Osteoblast (primary cell): ENCODE measurements around the gene DYRK1A. TPM values are rescaled to one million over a fixed set of nuclear protein-coding genes. Genes with fewer than 3 reads are reported as not detected.

Source experiments
- DNase-seq: peaks from one replicate; pipeline ENCODE4 v3.0.0; 2011; ENCODE audit warnings: low spot score, mixed read lengths; ENCODE audit not compliant: insufficient read length; ENCODE audit errors: missing footprints
- H2AFZ ChIP-seq: 2 replicates; pipeline ENCODE4 v1.6.0; 2011; ENCODE audit warnings: mild to moderate bottlenecking, low read length
- H3K27ac ChIP-seq: 2 replicates; pipeline ENCODE4 v1.5.1; 2011; ENCODE audit warnings: mild to moderate bottlenecking, low read depth, low read length, moderate library complexity
- H3K27me3 ChIP-seq: 2 replicates; pipeline ENCODE4 v1.6.0; 2012; ENCODE audit warnings: mild to moderate bottlenecking, control low read depth, inconsistent platforms, low read length, moderate library complexity; ENCODE audit not compliant: insufficient read depth
- H3K36me3 ChIP-seq: 2 replicates; pipeline ENCODE4 v1.5.1; 2011; ENCODE audit warnings: mild to moderate bottlenecking, low read length, control low read depth, moderate library complexity; ENCODE audit not compliant: insufficient read depth
- H3K4me1 ChIP-seq: 2 replicates; pipeline ENCODE4 v1.5.1; 2011; ENCODE audit warnings: mild to moderate bottlenecking, low read length, control low read depth, moderate library complexity; ENCODE audit not compliant: insufficient read depth
- H3K4me2 ChIP-seq: 2 replicates; pipeline ENCODE4 v1.6.0; 2011; ENCODE audit warnings: mild to moderate bottlenecking, low read length; ENCODE audit not compliant: insufficient read depth
- H3K4me3 ChIP-seq: fragments of 200-600 bp; sonication (generic); 3 replicates; pipeline ENCODE4 v1.5.1; 2012; ENCODE audit warnings: mild to moderate bottlenecking, low read length, inconsistent platforms; ENCODE audit not compliant: insufficient read depth
- H3K79me2 ChIP-seq: 2 replicates; pipeline ENCODE4 v1.6.0; 2012; ENCODE audit warnings: mild to moderate bottlenecking, low read length, control low read depth, inconsistent platforms; ENCODE audit not compliant: insufficient read depth
- H3K9me3 ChIP-seq: 2 replicates; pipeline ENCODE4 v1.5.1; 2011; ENCODE audit warnings: low read depth, low read length, control low read depth
- H4K20me1 ChIP-seq: 2 replicates; pipeline ENCODE4 v1.6.0; 2012; ENCODE audit warnings: mild to moderate bottlenecking, low read length, control low read depth; ENCODE audit not compliant: insufficient read depth
- total RNA-seq: library from RNA; depleted of rRNA; stranded (reverse); fragments of >200 nt; gene quantifications from 2 replicates; pipeline ENCODE4 v1.2.3, GENCODE V29; 2012
- TF ChIP-seq, protein P1 (sequence below): IDR thresholded peaks from 2 replicates; pipeline ENCODE4 v1.5.1; 2011; ENCODE audit warnings: mild to moderate bottlenecking, low read depth, low read length, moderate library complexity; ENCODE audit errors: extremely low read depth

DYRK1A gene
- total RNA-seq, 1 donor, result 99.2 TPM

DNA sequence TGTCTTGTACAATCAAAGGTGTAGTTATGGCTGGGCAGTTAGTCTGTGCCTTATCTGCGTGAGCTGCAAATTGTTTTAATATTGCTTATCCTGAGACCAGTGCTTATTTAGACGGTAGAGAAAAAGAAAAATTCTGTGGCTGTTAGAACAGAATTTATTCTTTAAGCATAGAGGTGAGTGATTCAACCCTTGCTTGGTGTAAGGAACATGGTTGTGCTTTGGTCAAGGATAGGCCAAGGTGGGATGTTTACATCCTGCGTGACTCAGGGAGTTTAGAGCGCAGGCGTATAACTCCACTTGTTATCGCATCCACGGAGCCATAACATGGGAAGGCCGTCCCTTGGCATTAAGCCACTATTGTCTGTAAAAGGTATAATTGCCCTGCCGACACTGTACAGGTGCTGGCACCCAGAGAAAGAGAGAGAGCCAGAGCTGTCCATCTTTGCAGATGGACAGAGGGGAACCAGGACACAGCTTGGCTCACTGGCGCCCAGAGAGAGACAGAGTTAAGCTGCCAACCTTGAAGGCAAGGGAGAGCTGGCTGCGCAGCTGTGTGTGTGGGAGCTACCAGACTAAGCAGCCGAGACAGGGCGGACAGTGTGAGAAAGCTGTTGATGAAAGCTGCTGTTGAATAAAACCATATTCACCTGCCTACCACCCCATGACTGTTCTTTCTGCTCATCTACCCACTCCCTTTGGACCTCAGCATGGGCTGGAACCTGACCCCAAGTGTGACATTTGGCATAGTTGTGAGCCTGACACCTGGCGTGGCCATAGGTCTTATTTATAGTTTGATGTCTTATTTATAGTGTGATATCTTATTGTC lies 200.4 kb downstream of the DYRK1A start:
- Histone ChIP-seq H3K27ac (no peak overlapping the region), H3K4me3 (no peak overlapping the region), H3K9me3 (no peaks in the 10 kb centered on the region), H3K36me3 (no peaks in the 10 kb centered on the region), H4K20me1 (no peaks in the 10 kb centered on the region), H2AFZ (no peak overlapping the region), H3K27me3 (peaks cover 18% of the 10 kb centered on the region), H3K79me2 (no peaks in the 10 kb centered on the region), H3K4me2 (no peak overlapping the region), H3K4me1 (peaks cover 19% of the 10 kb centered on the region)
- no peak for DNase-seq
- TF ChIP-seq, protein P1, sequence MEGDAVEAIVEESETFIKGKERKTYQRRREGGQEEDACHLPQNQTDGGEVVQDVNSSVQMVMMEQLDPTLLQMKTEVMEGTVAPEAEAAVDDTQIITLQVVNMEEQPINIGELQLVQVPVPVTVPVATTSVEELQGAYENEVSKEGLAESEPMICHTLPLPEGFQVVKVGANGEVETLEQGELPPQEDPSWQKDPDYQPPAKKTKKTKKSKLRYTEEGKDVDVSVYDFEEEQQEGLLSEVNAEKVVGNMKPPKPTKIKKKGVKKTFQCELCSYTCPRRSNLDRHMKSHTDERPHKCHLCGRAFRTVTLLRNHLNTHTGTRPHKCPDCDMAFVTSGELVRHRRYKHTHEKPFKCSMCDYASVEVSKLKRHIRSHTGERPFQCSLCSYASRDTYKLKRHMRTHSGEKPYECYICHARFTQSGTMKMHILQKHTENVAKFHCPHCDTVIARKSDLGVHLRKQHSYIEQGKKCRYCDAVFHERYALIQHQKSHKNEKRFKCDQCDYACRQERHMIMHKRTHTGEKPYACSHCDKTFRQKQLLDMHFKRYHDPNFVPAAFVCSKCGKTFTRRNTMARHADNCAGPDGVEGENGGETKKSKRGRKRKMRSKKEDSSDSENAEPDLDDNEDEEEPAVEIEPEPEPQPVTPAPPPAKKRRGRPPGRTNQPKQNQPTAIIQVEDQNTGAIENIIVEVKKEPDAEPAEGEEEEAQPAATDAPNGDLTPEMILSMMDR, result no peak

DNA sequence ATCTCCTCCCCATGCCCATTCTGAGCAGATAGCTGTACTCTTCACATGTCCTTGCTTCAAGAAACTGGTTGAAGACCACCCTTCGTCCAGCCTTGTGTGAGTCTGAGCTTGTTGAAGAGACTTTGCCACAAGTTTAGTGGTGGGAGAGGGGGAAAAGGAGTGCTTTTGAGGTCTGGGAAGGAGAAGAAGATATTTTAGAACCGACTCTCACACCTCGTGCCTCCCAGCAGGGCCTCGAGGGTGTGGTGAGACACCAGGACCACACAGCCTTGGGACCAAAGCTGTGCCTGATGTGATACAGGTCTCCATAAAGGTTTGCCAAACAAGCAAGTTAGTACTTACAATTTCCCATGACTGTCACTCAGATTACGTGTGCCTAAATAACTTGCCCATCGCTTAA lies 201.8 kb downstream of the DYRK1A start:
- H3K27ac ChIP-seq, result no peak overlapping the region
- DNase-seq, result no peak

DNA sequence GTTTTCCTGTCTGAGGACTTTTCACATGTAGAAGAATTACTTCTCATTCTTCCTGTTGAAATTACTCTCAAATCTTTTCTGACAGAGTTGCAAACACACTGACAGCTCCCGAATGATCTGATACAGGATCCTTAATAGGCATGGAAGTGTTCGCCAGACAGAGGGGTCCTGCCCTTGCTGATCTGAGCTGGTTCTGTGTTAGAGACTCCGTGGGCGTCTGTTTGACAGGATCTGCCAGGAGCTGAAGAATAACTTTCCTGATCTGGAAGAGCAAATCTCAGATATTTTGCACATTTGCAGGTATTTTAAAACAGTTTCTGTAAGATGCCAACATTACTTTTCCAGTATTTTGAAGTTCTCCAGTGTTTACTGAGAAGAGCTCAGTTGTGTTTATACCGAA lies 202.3 kb downstream of the DYRK1A start:
- Histone ChIP-seq H2AFZ (no peak overlapping the region), H3K79me2 (no peaks in the 10 kb centered on the region), H3K9me3 (no peaks in the 10 kb centered on the region), H3K4me1 (peaks cover 13% of the 10 kb centered on the region), H3K27me3 (peaks cover 19% of the 10 kb centered on the region), H4K20me1 (no peaks in the 10 kb centered on the region), H3K36me3 (no peaks in the 10 kb centered on the region), H3K4me3 (no peak overlapping the region), H3K4me2 (no peak overlapping the region), H3K27ac (no peak overlapping the region)
- no peak for DNase-seq
- TF ChIP-seq, protein P1, result no peak

More for the DNA sequence above, 201.8 kb downstream of the DYRK1A start:
- Histone ChIP-seq H3K4me2 (no peak overlapping the region), H4K20me1 (no peaks in the 10 kb centered on the region), H3K4me1 (peaks cover 15% of the 10 kb centered on the region), H3K4me3 (no peak overlapping the region), H3K79me2 (no peaks in the 10 kb centered on the region), H3K9me3 (no peaks in the 10 kb centered on the region), H3K36me3 (no peaks in the 10 kb centered on the region), H3K27me3 (peaks cover 19% of the 10 kb centered on the region), H2AFZ (no peak overlapping the region)
- TF ChIP-seq, protein P1, result no peak

DNA sequence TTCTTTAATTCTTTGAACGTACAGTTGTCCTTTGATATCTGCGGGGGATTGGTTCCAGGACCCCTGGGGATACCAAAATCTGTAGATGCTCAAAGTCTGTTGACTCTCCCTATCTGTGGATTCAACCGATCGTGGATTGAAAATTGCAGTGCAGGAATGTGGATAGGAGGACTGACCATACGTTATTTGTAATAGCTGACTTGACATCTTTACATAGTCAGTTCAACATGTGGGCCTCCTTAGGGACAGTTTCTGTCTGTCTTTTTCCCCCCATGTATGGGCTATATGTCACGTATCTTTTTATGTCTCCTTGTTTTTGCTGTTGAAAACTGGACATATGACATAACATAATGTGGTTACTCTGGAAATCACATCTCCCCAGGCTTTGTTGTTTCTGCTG lies 204.9 kb downstream of the DYRK1A start:
- Histone ChIP-seq H3K4me2 (no peak overlapping the region), H3K27ac (no peak overlapping the region), H3K27me3 (peaks cover 19% of the 10 kb centered on the region), H2AFZ (no peak overlapping the region), H3K4me3 (no peak overlapping the region), H3K36me3 (no peaks in the 10 kb centered on the region), H3K79me2 (no peaks in the 10 kb centered on the region), H4K20me1 (no peaks in the 10 kb centered on the region), H3K4me1 (no peaks in the 10 kb centered on the region), H3K9me3 (no peaks in the 10 kb centered on the region)
- no peak for DNase-seq
- TF ChIP-seq, protein P1, result no peak
